Measurements from ENCODE around the gene EEFSEC. TPM values are rescaled to one million over a fixed set of nuclear protein-coding genes. Genes with fewer than 3 reads are reported as not detected.

Gene EEFSEC
- total and polyA plus RNA-seq, 11 donors, result 17.5 to 48.0 (median 22.5) TPM

DNA sequence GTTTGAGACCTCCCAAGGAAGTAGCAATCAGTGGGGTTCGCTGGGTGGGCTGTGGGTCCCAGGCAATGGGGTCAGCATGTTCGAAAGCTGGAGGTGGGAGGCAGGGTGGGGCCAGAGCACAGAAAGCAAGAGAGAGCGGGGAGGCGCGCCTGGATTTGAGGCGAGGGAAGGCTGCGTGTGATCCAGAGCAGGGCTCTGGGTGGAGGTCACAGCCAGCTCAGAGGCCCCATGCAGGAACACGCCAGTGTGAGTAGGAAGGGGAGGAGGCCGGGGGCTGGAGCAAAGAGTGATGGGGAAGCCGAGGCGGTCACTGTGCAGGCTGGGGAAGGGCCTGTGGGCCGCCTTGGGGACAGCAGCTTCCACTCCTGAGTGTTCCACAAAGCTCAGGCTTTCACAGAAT, 304.7 kb downstream of the EEFSEC start:
- DNase-seq (no peak), ATAC-seq (no peak)
- peaks cover 0 to 25% (median 5%) of the 10 kb centered on the region in 9 donors for H3K27me3 ChIP-seq
- no peak overlapping the region for H3K27ac ChIP-seq
- intact Hi-C loops (cut with DNase I), result no loop called here
- no peaks in the 10 kb centered on the region for H3K36me3 ChIP-seq
- H3K4me3 ChIP-seq, result no peak overlapping the region
- TF ChIP-seq, protein P1, sequence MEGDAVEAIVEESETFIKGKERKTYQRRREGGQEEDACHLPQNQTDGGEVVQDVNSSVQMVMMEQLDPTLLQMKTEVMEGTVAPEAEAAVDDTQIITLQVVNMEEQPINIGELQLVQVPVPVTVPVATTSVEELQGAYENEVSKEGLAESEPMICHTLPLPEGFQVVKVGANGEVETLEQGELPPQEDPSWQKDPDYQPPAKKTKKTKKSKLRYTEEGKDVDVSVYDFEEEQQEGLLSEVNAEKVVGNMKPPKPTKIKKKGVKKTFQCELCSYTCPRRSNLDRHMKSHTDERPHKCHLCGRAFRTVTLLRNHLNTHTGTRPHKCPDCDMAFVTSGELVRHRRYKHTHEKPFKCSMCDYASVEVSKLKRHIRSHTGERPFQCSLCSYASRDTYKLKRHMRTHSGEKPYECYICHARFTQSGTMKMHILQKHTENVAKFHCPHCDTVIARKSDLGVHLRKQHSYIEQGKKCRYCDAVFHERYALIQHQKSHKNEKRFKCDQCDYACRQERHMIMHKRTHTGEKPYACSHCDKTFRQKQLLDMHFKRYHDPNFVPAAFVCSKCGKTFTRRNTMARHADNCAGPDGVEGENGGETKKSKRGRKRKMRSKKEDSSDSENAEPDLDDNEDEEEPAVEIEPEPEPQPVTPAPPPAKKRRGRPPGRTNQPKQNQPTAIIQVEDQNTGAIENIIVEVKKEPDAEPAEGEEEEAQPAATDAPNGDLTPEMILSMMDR (IDR thresholded peaks at IDR 0.05), result no peak
- no peak for TF ChIP-seq POLR2A (IDR thresholded peaks at IDR 0.05)
- H3K4me1 ChIP-seq, result no peaks in the 10 kb centered on the region
- 83 to 87% (median 85%) methylated on average over 12 of the region's 12 CpGs for WGBS, 4 donors
- no peaks in the 10 kb centered on the region for H3K9me3 ChIP-seq

Other genes starting within 250 kb of the EEFSEC start
- 10 to 100 TPM; 24.3 to 47.1 (median 31.9) TPM for gene KBTBD12, start 238.2 kb upstream of the EEFSEC start, total RNA-seq
- 10 to 100 TPM; 13.2 to 13.7 TPM for gene KBTBD12, start 238.2 kb upstream of the EEFSEC start, polyA plus RNA-seq
- gene SEC61A1, start 101.0 kb upstream of the EEFSEC start, total RNA-seq, result 100 to 1,000 TPM in 2 of 9 donors, 10 to 100 TPM in 7; 52.7 to 116 (median 78.2) TPM
- gene SEC61A1, start 101.0 kb upstream of the EEFSEC start, polyA plus RNA-seq, result 100 to 1,000 TPM in 1 of 2 donors, 10 to 100 TPM in 1; 36.5 to 179 TPM
- gene RUVBL1, start 29.7 kb upstream of the EEFSEC start, total RNA-seq, result 10 to 100 TPM; 19.1 to 39.9 (median 26.2) TPM
- gene RUVBL1, start 29.7 kb upstream of the EEFSEC start, polyA plus RNA-seq, result 10 to 100 TPM; 14.1 to 44.6 TPM